CD4-positive, alpha-beta T cell (primary cell): ENCODE data around the gene LMNTD2. TPM values are rescaled to one million over a fixed set of nuclear protein-coding genes. Genes with fewer than 3 reads are reported as not detected.
A peak's percentile ranks its signal among the peaks of the same experiment; 100 is the strongest.

Source experiments
- ATAC-seq: fragments of 200-7000 bp; cut with Tn5 transposase; one replicate; pipeline ENCODE4 v1.10.0; 2022; ENCODE audit warnings: mild to moderate bottlenecking; ENCODE audit not compliant: poor library complexity
- CTCF ChIA-PET: fragments of 350-600 bp; sonication (Branson Sonifier 250); formaldehyde crosslinking; loops from one replicate; lab custom pipeline; 2021; ENCODE audit warnings: antibody characterized with exemption, inconsistent platforms; lab: Charles Lee
- POLR2A ChIA-PET: fragments of 350-600 bp; sonication (Branson Sonifier 250); formaldehyde crosslinking; loops from one replicate; lab custom pipeline; 2021; ENCODE audit warnings: antibody characterized with exemption, inconsistent platforms; lab: Charles Lee
- DNase-seq, 14 experiments: peaks; one replicate each; pipeline ENCODE4 v3.0.0-alpha.2; 2013 to 2020; ENCODE audit warnings: mixed read lengths in 2 of 14
- H3K27ac ChIP-seq, 2 donors: one replicate each; pipeline versions ENCODE4 v1.5.1 to v1.7.0; 2013; ENCODE audit warnings: low read length in 2 of 2, low read depth in 1 of 2, mild to moderate bottlenecking in 1 of 2
- H3K27me3 ChIP-seq, 2 experiments: 1 replicate in 1 of 2; 2 replicates in 1 of 2; pipeline versions ENCODE4 v1.6.1 to v1.7.0; 2013; ENCODE audit warnings: low read length in 2 of 2, control low read depth in 1 of 2, mild to moderate bottlenecking in 1 of 2, moderate library complexity in 1 of 2; ENCODE audit not compliant: insufficient read depth in 2 of 2, control insufficient read depth in 1 of 2
- H3K36me3 ChIP-seq: one replicate; pipeline ENCODE4 v1.6.1; 2013; ENCODE audit warnings: low read length, control low read depth; ENCODE audit not compliant: insufficient read depth
- H3K4me1 ChIP-seq: one replicate; pipeline ENCODE4 v1.6.1; 2013; ENCODE audit warnings: low read length, control low read depth; ENCODE audit not compliant: insufficient read depth
- H3K4me3 ChIP-seq: one replicate; pipeline ENCODE4 v1.5.1; 2013; ENCODE audit warnings: mild to moderate bottlenecking, low read length, moderate library complexity
- H3K9me3 ChIP-seq, 2 experiments: 1 replicate in 1 of 2; 2 replicates in 1 of 2; pipeline versions ENCODE4 v1.6.1 to v1.7.0; 2013; ENCODE audit warnings: low read length in 2 of 2, mild to moderate bottlenecking in 2 of 2, control low read depth in 1 of 2, moderate library complexity in 1 of 2; ENCODE audit not compliant: control insufficient read depth in 1 of 2, insufficient read depth in 1 of 2
- H3K27ac Mint-ChIP-seq: one replicate; pipeline ENCODE4 v1.8.0; 2020; ENCODE audit warnings: mixed read lengths
- H3K27me3 Mint-ChIP-seq: one replicate; pipeline ENCODE4 v1.8.0; 2021; ENCODE audit warnings: mixed read lengths
- H3K36me3 Mint-ChIP-seq: one replicate; pipeline ENCODE4 v1.8.0; 2021; ENCODE audit warnings: low read depth, mixed read lengths
- H3K4me1 Mint-ChIP-seq: one replicate; pipeline ENCODE4 v1.8.0; 2021; ENCODE audit warnings: low read depth, mixed read lengths
- H3K4me3 Mint-ChIP-seq: one replicate; pipeline ENCODE4 v1.8.0; 2020; ENCODE audit warnings: mild to moderate bottlenecking, mixed read lengths
- H3K9me3 Mint-ChIP-seq: one replicate; pipeline ENCODE4 v1.8.0; 2020; ENCODE audit warnings: mixed read lengths
- intact Hi-C, 2 experiments: fragments of 100-400 bp; cut with DNase I in 1 of 2; cut with micrococcal nuclease in 1 of 2; formaldehyde crosslinking; loops; one replicate each; pipeline versions ENCODE4 v1.15.1 to v1.9.0; 2023 to 2025; cut with DNase I, micrococcal nuclease
- total RNA-seq, 174 experiments: library from RNA in 2 of 174; stranded (reverse) in 2 of 174; gene quantifications; one replicate each; pipeline ENCODE4 v1.2.3 and lab custom pipeline; 2021 to 2026
- TF ChIP-seq, protein P1 (sequence below): fragments of 200-600 bp; IDR thresholded peaks from one replicate; pipeline ENCODE4 v1.8.0; 2022; ENCODE audit warnings: antibody characterized with exemption, mild to moderate bottlenecking

LMNTD2 gene
- total RNA-seq, 2 experiments from 2014 or later: 8.2 to 10.3 TPM

DNA sequence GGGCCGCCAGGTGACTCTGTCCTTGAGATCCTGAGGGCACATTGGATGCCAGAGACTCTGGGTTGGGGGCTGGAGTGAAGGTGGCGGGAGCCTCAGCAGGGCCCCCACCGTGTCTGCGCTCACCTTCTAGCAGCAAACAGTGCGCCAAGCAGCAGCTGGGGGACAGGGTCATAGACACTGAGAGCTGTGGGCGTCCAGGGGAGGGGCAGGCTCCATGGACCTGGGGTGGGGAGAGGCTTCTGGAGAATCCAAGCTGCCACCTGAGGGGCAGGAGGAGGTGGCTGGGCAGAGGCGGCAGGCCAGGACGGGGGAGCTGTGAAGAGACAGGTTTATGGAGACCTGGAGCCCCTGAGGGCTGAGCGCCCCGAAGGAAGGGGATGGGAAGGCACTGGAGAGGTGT, 23.7 kb upstream of the LMNTD2 start:
- TF ChIP-seq, protein P1, sequence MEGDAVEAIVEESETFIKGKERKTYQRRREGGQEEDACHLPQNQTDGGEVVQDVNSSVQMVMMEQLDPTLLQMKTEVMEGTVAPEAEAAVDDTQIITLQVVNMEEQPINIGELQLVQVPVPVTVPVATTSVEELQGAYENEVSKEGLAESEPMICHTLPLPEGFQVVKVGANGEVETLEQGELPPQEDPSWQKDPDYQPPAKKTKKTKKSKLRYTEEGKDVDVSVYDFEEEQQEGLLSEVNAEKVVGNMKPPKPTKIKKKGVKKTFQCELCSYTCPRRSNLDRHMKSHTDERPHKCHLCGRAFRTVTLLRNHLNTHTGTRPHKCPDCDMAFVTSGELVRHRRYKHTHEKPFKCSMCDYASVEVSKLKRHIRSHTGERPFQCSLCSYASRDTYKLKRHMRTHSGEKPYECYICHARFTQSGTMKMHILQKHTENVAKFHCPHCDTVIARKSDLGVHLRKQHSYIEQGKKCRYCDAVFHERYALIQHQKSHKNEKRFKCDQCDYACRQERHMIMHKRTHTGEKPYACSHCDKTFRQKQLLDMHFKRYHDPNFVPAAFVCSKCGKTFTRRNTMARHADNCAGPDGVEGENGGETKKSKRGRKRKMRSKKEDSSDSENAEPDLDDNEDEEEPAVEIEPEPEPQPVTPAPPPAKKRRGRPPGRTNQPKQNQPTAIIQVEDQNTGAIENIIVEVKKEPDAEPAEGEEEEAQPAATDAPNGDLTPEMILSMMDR: no peak
- peak overlapping the region; percentile 39 for H3K27ac Mint-ChIP-seq
- no peak for DNase-seq
- peaks cover 35% of the 10 kb centered on the region for H3K4me1 Mint-ChIP-seq
- H3K36me3 Mint-ChIP-seq: peaks cover 61% of the 10 kb centered on the region
- POLR2A ChIA-PET: interaction anchor here (1.7 kb wide), 1 partner anchor 9 kb away, joined by 8 read pairs; the partner anchor contains the start of gene PHRF1
- Histone ChIP-seq H3K27ac (no peak overlapping the region), H3K36me3 (peaks cover 46% of the 10 kb centered on the region), H3K4me1 (peaks cover 42% of the 10 kb centered on the region), H3K4me3 (no peak overlapping the region), H3K27me3 (no peaks in the 10 kb centered on the region), H3K9me3 (no peaks in the 10 kb centered on the region)
- H3K9me3 Mint-ChIP-seq: no peaks in the 10 kb centered on the region
- intact Hi-C loops: no loop called here
- H3K27me3 Mint-ChIP-seq: no peaks in the 10 kb centered on the region
- no peak overlapping the region for H3K4me3 Mint-ChIP-seq
- no peak for ATAC-seq
- CTCF ChIA-PET: no interaction called here

DNA sequence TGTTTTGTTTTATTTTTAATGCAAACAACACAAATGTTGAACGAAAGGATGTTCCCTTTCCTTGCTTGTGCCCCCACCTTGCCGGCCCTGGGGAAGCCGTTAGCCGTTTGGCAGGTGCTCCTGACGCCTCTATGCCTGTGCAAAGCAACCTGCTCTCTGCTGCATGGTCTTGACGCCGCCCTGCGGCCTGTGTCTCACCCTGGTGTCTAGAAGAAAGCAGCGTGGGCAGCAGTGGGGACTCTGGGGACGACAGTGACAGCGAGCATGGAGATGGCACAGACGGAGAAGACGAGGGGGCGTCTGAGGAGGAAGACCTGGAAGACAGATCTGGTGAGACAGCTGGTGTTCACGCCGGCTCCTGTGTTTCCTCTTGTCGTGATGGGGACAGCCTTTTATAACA, 21.2 kb upstream of the LMNTD2 start:
- no peak for DNase-seq
- CTCF ChIA-PET: no interaction called here
- H3K36me3 ChIP-seq: peaks cover 37% of the 10 kb centered on the region
- Mint-ChIP-seq H3K9me3 (no peaks in the 10 kb centered on the region), H3K27ac (no peak overlapping the region), H3K4me1 (peaks cover 41% of the 10 kb centered on the region), H3K36me3 (peaks cover 41% of the 10 kb centered on the region), H3K4me3 (peak overlapping the region; percentile 4), H3K27me3 (no peaks in the 10 kb centered on the region)
- no peaks in the 10 kb centered on the region for H3K27me3 ChIP-seq
- POLR2A ChIA-PET: interaction anchor here (0.5 kb wide), 1 partner anchor 10 kb away, joined by 3 read pairs; no protein-coding TSS in a partner anchor
- H3K4me1 ChIP-seq: peaks cover 49% of the 10 kb centered on the region
- no peaks in the 10 kb centered on the region for H3K9me3 ChIP-seq
- TF ChIP-seq, protein P1: no peak
- H3K27ac ChIP-seq: no peak overlapping the region
- ATAC-seq: no peak
- H3K4me3 ChIP-seq: no peak overlapping the region
- intact Hi-C loops: no loop called here

DNA sequence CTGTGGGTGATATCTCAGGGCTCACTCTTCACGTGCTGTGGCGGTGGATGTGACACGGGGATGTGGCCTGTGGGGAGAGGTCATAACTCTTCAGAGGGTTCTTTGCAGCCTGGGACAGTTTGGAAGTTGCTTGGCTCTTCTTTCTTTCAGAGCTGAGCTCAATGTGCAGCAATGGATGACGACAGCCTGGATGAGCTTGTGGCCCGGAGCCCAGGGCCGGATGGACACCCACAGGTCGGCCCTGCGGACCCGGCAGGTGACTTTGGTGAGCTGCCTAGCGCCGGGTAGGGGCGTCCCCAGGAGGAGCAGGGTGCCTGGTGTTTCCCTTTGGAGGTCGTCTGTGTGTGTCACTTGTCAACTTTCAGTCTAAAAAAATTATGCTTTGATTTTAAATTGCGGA, 20.8 kb upstream of the LMNTD2 start:
- H3K4me3 ChIP-seq: no peak overlapping the region
- no peak overlapping the region for H3K27ac ChIP-seq
- H3K27me3 ChIP-seq: no peaks in the 10 kb centered on the region
- no peaks in the 10 kb centered on the region for H3K9me3 Mint-ChIP-seq
- TF ChIP-seq, protein P1: no peak
- CTCF ChIA-PET: no interaction called here
- peaks cover 37% of the 10 kb centered on the region for H3K36me3 Mint-ChIP-seq
- H3K4me1 Mint-ChIP-seq: peaks cover 39% of the 10 kb centered on the region
- H3K4me3 Mint-ChIP-seq: peak overlapping the region; percentile 75
- no peaks in the 10 kb centered on the region for H3K9me3 ChIP-seq
- no peaks in the 10 kb centered on the region for H3K27me3 Mint-ChIP-seq
- intact Hi-C loops: no loop called here
- POLR2A ChIA-PET: no interaction called here
- ATAC-seq: no peak
- H3K27ac Mint-ChIP-seq: peak overlapping the region; percentile 43
- DNase-seq: no peak
- peaks cover 33% of the 10 kb centered on the region for H3K36me3 ChIP-seq
- H3K4me1 ChIP-seq: peaks cover 47% of the 10 kb centered on the region
